Right atrium auricular region (tissue), 2 donors: Measurements from ENCODE around the gene PPM1E. TPM values are rescaled to one million over a fixed set of nuclear protein-coding genes. Genes with fewer than 3 reads are reported as not detected.

Experiments used
- DNase-seq: peaks from one replicate; pipeline ENCODE4 v3.0.0-alpha.2; 2019; ENCODE audit warnings: low spot score
- H3K27ac ChIP-seq, 2 donors: fragments of 200-600 bp; sonication (generic); 1 replicate in 1 of 2; 2 replicates in 1 of 2; pipeline ENCODE4 v1.5.1; 2016 to 2019
- H3K27me3 ChIP-seq, 2 donors: fragments of 200-600 bp; sonication (generic); one replicate each; pipeline versions ENCODE4 v1.5.1 to v1.6.0; 2017 to 2019
- H3K36me3 ChIP-seq: fragments of 200-600 bp; sonication (generic); one replicate; pipeline ENCODE4 v1.5.1; 2016
- H3K4me1 ChIP-seq, 2 donors: fragments of 200-600 bp; sonication (generic); one replicate each; pipeline versions ENCODE4 v1.5.1 to v1.6.0; 2017 to 2019
- H3K4me3 ChIP-seq, 2 donors: fragments of 200-600 bp; sonication (generic); 1 replicate in 1 of 2; 2 replicates in 1 of 2; pipeline ENCODE4 v1.5.1; 2017 to 2019; ENCODE audit warnings: mild to moderate bottlenecking in 1 of 2, moderate library complexity in 1 of 2
- H3K9me3 ChIP-seq, 2 donors: fragments of 200-600 bp; sonication (generic); one replicate each; pipeline ENCODE4 v1.5.1; 2019
- CTCF ChIP-seq, 2 donors: fragments of 200-600 bp; sonication (generic); IDR thresholded peaks; one replicate each; pipeline ENCODE4 v1.5.1; 2019; ENCODE audit warnings: antibody characterized with exemption in 2 of 2
- total RNA-seq, 2 donors: library from RNA; depleted of rRNA; stranded (reverse); fragments of >200 nt; gene quantifications; one replicate each; pipeline ENCODE4 v1.1.0, GENCODE V29; 2016

PPM1E gene
- total RNA-seq, 2 donors from 2014 or later, result 1.2 to 5.3 TPM

DNA sequence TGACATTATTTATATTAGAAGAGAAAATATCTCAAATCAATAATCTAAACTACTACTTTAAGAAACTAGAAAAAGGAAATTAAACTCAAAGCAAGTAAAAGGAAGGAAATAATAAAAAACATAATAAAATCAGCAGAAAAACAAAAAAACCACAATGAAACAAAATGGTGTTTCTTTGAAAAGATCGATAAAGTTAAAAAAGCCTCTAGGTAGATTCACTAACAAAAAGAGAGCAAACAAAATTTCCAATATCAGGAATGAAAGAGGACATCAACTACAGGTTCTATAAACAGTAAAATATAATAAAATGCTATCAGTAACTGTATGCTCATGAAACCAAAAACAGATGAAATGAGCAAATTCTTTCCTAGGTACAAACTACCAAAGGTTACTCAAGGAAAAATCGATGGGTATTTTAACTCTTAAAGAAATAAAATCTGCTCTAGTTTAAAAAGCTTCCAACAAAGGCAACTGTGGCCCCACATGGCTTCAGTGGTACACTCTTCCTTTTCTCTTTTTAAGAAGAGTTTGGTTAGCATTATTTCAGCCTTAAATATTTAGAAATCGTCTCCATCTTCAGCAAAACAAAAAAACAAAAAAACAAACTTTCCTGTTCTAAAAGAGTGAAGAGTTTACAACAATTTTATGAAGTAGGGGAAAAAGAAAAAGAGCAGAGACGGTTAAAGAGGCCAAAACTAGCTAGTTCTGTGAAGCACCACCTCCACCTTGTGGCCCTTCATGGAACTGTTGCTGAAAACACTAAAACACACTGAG is 248.9 kb downstream of the PPM1E start:
- no peak overlapping the region for H3K4me3 ChIP-seq
- H3K36me3 ChIP-seq, result no peaks in the 10 kb centered on the region
- no peaks in the 10 kb centered on the region for H3K27me3 ChIP-seq
- H3K9me3 ChIP-seq, result no peaks in the 10 kb centered on the region
- peaks cover 0 to 13% of the 10 kb centered on the region in 2 donors for H3K4me1 ChIP-seq
- H3K27ac ChIP-seq, result no peak overlapping the region
- DNase-seq, result peak; percentile 73
- TF ChIP-seq CTCF (IDR thresholded peaks at IDR 0.05), result peak; percentile 88 to 97

DNA sequence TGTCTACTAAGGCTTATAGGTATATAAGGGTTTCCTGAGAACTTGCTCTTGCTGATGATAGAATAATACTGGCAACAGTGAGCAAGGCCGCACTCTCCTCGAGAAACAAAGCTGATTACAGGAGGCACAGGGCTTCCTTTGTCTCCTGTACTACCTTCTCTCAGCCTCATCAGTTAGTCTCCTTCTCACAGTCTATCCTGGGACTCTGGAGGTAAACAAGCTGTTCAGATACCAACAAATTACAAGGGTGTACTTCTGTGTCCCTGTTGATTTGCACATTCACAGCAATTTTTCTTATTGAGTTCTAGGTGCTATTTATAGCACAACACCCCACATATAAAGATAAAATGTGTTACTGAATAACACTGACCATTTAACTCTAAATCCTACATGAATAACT is 252.3 kb downstream of the PPM1E start:
- no peak for DNase-seq
- Histone ChIP-seq H3K27ac (peak overlapping the region in 1 of 2 donors; percentile 69), H3K27me3 (no peaks in the 10 kb centered on the region), H3K4me1 (peaks cover 0 to 13% of the 10 kb centered on the region in 2 donors), H3K36me3 (no peaks in the 10 kb centered on the region), H3K4me3 (no peak overlapping the region), H3K9me3 (no peaks in the 10 kb centered on the region)
- no peak for TF ChIP-seq CTCF (IDR thresholded peaks at IDR 0.05)

DNA sequence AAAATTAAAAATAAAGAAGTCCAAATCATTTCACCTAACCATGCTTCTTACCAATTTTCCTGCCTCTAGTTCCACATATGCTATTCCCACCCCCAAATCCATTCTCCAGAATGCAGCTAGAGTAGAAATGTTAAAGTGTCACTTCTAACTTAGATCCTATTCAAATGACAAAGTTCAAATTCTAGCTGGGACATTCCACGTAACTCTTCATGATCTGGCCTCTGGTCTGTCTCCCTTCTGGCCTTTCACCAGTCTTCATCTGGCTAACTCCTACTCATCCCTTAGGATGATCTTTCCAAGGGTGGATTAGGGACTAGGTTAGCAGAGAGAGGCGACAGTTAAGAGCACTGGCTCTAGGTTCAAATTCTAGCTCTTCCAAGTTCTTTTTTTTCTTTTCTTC is 253.1 kb downstream of the PPM1E start:
- Histone ChIP-seq H3K4me1 (peaks cover 0 to 13% of the 10 kb centered on the region in 2 donors), H3K9me3 (no peaks in the 10 kb centered on the region), H3K27me3 (no peaks in the 10 kb centered on the region), H3K4me3 (no peak overlapping the region), H3K36me3 (no peaks in the 10 kb centered on the region), H3K27ac (peak overlapping the region in 1 of 2 donors; percentile 69)
- no peak for TF ChIP-seq CTCF (IDR thresholded peaks at IDR 0.05)
- DNase-seq, result no peak

DNA sequence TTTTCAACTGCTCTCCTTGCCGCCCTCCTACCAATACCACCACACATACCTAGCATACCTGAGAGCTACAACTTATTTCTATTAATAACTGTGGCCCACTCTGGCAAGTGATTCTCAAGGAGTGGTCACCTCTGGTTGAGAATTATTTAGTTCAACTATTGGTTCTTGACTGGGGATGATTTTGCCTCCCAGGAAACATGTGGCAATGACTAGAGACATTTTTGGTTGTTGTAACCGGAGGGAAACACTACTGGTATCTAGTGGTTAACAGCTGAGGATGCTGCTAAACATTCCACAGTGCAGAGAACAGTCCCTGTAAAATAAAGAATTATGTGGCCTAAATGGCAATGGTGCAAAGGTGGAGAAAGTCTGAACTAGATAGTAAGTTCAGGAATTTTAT is 254.4 kb downstream of the PPM1E start:
- Histone ChIP-seq H3K27ac (no peak overlapping the region), H3K9me3 (no peaks in the 10 kb centered on the region), H3K36me3 (peaks cover 1% of the 10 kb centered on the region), H3K4me3 (no peak overlapping the region), H3K4me1 (peaks cover 0 to 10% of the 10 kb centered on the region in 2 donors), H3K27me3 (no peaks in the 10 kb centered on the region)
- DNase-seq, result no peak
- TF ChIP-seq CTCF (IDR thresholded peaks at IDR 0.05), result no peak

DNA sequence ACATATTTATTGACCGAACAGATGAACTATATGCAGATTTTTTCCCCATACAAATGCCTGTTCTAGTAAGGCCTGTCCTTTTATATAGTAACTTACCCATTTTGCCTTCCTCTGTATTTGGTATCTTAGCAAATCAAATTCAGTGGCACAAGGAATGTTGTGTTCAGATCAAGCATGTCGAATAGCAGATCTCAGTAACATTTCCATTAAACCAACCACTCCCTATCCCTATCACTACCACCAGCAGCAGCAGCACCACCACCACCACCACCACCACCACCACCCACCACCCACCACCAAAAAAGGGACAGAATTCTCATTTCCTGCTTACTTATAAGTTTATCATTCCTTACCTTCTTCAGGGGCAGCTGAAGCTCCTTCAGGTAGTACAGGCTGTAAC is 256.3 kb downstream of the PPM1E start:
- TF ChIP-seq CTCF (IDR thresholded peaks at IDR 0.05), result no peak
- no peaks in the 10 kb centered on the region for H3K27me3 ChIP-seq
- no peaks in the 10 kb centered on the region for H3K9me3 ChIP-seq
- H3K27ac ChIP-seq, result no peak overlapping the region
- peaks cover 16% of the 10 kb centered on the region for H3K36me3 ChIP-seq
- H3K4me1 ChIP-seq, result peaks cover 0 to 7% of the 10 kb centered on the region in 2 donors
- no peak overlapping the region for H3K4me3 ChIP-seq
- no peak for DNase-seq

DNA sequence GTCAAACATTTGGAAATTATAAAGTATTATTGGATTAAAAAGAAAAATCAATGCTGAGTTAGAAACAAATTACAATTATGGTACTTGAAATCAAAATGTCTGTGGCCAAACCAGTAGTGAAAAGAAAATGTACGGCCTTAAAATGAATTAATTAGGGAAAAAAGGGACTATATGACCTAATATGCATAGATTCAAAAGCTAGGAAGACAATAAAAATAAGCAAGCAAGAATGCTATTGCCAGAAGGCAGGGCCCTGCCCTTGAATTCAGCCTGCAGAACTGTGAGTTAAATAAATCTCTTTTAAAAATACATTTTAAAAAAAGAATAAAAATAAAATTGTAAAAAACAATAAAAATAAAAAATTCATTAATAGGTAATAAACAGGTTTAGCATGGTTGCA is 262.4 kb downstream of the PPM1E start:
- H3K27ac ChIP-seq, result no peak overlapping the region
- no peaks in the 10 kb centered on the region for H3K4me1 ChIP-seq
- no peaks in the 10 kb centered on the region for H3K9me3 ChIP-seq
- H3K27me3 ChIP-seq, result no peaks in the 10 kb centered on the region
- no peak overlapping the region for H3K4me3 ChIP-seq
- no peak for DNase-seq
- TF ChIP-seq CTCF (IDR thresholded peaks at IDR 0.05), result no peak
- peaks cover 16% of the 10 kb centered on the region for H3K36me3 ChIP-seq
